Measurements from ENCODE around the gene CNTROB. TPM values are rescaled to one million over a fixed set of nuclear protein-coding genes. Genes with fewer than 3 reads are reported as not detected.

CNTROB gene
- 10 to 100 TPM; 61.0 to 62.6 TPM for total RNA-seq

- ATAC-seq (replicated peaks in 1 of 2) (peak; percentile 96 to 97), DNase-seq (peak; percentile 100)
- Mint-ChIP-seq H3K27ac (peak within 1 kb of the TSS; percentile 72), H3K36me3 (ENCODE audit: insufficient read depth in 2 of 2) (peaks cover 7% of the 10 kb centered on the region in 2 donors), H3K4me1 (ENCODE audit: low read depth) (peaks cover 52% of the 10 kb centered on the region), H3K4me3 (peak within 1 kb of the TSS; percentile 87 to 96), H3K9me3 (no peaks in the 10 kb centered on the region), H3K27me3 (ENCODE audit: low read depth) (no peaks in the 10 kb centered on the region)
Measured at GRCh38 chr17:7931709-7932482, at the start of gene CNTROB, which contains the start of gene TRAPPC1. Gene CNTROB (plus strand): TSS chr17:7932206. CDS start chr17:7933080, 874 bp downstream. Gene TRAPPC1 (minus strand): TSS chr17:7931946. CDS start chr17:7931829, 117 bp downstream.

DNA sequence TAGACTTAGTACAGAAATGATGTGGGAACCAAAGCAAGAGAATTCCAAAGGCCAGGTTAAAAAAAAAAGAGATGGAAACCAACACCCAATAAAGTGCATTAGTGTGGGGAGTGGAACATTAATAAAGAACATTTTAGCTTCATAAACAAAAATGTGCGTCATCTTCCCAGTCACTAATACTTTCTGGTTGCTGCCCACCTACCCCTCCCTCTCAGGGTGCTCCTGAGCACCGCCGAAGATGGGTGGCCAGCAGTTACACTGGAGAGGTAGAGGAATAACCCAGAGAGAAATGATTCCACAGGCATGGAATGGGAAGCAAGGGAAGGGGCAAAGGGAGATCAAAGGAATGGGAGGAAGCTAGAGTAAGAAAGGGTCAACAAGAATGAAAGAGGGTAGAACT is 49.4 kb upstream of the CNTROB start:
- no peaks in the 10 kb centered on the region for H3K27me3 Mint-ChIP-seq (ENCODE audit: low read depth)
- ATAC-seq (replicated peaks in 1 of 2) (no peak), DNase-seq (no peak)
- no peaks in the 10 kb centered on the region for H3K4me1 Mint-ChIP-seq (ENCODE audit: low read depth)
- H3K27ac Mint-ChIP-seq: no peak overlapping the region
- no peaks in the 10 kb centered on the region for H3K9me3 Mint-ChIP-seq
- no peak overlapping the region for H3K4me3 Mint-ChIP-seq
- peaks cover 2 to 3% of the 10 kb centered on the region in 2 donors for H3K36me3 Mint-ChIP-seq (ENCODE audit: insufficient read depth in 2 of 2)

DNA sequence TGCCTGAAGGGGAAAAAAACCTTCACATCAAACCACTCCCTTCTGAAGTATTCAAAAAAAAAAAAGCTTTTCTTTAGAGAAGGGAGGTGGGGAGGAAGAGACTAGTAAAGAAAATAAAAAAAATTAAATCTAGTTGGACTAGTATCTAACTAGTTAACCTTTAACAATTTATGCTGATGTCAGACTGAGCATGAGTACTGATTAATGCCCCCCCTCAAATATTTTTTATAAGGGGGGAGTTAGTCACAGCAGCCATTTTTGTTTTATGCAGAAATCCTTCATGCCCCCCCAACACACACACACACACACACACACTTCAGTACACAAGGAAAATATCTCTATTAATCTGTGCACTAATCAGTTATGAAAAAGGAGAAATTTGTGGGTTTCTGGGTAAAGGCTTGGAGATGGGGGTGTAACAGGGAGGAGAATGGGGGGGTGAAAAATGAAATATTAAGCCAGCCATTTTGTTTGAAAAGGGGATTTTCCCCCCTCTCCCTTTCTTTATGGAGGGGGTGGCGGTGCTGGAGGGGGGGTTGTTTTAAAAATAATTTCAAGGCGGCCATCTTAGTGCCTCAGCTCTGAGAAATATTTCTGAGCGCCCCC is 48.1 kb upstream of the CNTROB start:
- ATAC-seq (replicated peaks in 1 of 2) (no peak), DNase-seq (peak; percentile 13 to 31)
- Mint-ChIP-seq H3K27ac (peak overlapping the region; percentile 34), H3K36me3 (ENCODE audit: insufficient read depth in 2 of 2) (peaks cover 2 to 3% of the 10 kb centered on the region in 2 donors), H3K4me1 (ENCODE audit: low read depth) (no peaks in the 10 kb centered on the region), H3K27me3 (ENCODE audit: low read depth) (no peaks in the 10 kb centered on the region), H3K4me3 (peak overlapping the region; percentile 65 to 71), H3K9me3 (no peaks in the 10 kb centered on the region)

DNA sequence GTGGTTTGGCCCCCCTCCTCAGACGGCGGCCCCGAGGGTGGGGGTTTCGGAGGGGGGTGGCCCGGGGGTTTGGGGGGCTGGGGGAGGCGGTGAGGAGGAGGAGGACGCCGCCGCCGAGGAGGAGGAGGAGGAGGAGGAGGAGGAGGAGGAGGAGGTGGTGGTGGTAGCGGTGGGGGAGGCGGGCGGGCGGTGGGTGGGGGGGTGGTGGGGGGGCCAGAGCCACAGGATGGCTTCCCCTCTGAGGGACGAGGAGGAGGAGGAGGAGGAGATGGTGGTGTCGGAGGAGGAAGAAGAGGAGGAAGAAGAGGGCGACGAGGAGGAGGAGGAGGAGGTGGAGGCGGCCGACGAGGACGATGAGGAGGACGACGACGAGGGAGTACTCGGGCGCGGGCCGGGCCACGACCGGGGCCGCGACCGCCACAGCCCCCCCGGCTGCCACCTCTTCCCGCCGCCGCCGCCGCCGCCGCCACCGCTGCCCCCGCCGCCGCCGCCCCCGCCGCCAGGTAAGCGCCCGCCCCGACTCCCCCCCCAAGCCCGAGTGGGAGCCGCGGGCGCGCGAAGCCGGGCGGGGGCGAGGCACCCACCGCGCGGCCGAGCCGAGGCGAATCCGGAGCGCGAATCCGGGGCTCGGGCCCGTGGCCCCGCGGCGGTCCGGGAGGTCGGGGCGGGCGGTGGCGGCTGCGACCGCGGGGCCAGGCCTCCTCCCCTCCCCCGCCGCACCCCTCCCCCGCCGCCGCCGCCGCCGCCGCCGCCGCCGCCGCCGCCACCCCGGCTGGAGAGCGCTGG is 47.2 kb upstream of the CNTROB start:
- Mint-ChIP-seq H3K4me1 (ENCODE audit: low read depth) (no peaks in the 10 kb centered on the region), H3K9me3 (no peaks in the 10 kb centered on the region), H3K4me3 (peak overlapping the region; percentile 58 to 71), H3K36me3 (ENCODE audit: insufficient read depth in 2 of 2) (peaks cover 3 to 4% of the 10 kb centered on the region in 2 donors), H3K27ac (no peak overlapping the region), H3K27me3 (ENCODE audit: low read depth) (no peaks in the 10 kb centered on the region)
- ATAC-seq (replicated peaks in 1 of 2) (peak in 1 of 2 donors; percentile 1), DNase-seq (peak; percentile 36 to 42)

- H3K27me3 Mint-ChIP-seq (ENCODE audit: low read depth): no peaks in the 10 kb centered on the region
- DNase-seq (peak; percentile 66 to 69), ATAC-seq (replicated peaks in 1 of 2) (peak; percentile 21 to 22)
- H3K9me3 Mint-ChIP-seq: no peaks in the 10 kb centered on the region
- no peak overlapping the region for H3K4me3 Mint-ChIP-seq
- no peaks in the 10 kb centered on the region for H3K4me1 Mint-ChIP-seq (ENCODE audit: low read depth)
- no peak overlapping the region for H3K27ac Mint-ChIP-seq
- H3K36me3 Mint-ChIP-seq (ENCODE audit: insufficient read depth in 2 of 2): peaks cover 3 to 10% of the 10 kb centered on the region in 2 donors
Measured at GRCh38 chr17:7885367-7886226, 46.4 kb upstream of the CNTROB start.

DNA sequence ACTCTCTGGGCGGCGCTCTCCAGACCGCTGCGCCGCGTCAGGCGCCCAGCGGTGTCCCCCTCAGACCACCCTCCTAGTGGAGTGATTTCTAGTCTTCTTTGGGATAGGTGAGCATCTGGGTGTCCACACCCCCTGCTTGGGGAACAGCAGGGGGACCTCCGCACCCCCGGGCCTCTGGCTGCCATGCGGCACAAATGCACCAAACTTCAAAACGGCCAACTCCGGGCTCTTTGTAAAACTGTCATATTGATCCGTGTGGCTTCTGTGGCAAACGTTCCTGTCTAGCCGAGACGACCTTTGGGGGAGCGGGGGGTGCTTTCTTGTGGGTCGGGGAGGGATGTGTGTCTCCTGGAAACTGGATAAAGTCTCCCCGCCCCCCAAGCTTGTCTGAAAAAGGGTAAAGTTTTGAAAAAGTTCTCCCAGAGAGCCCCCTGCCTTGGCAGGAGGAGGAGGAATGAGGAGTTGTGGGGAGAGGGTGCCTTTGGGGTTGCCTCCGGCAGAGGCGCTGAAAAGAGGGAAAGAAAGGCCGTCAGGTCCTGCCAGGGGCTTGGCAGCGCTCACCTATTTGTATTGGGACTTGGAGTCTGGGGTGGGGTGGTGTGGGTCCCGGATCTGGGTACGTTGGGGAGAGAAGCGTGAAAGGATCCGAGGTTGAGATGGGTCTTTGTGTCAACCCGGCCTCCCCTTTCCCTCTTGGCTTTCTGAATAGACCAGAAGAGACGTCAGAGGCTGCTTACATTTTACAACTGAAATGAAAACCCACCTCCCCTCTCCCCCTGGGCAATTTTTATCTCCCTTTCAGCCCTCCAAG is 45.6 kb upstream of the CNTROB start:
- H3K4me1 Mint-ChIP-seq (ENCODE audit: low read depth): no peaks in the 10 kb centered on the region
- H3K27ac Mint-ChIP-seq: no peak overlapping the region
- no peaks in the 10 kb centered on the region for H3K27me3 Mint-ChIP-seq (ENCODE audit: low read depth)
- peak; percentile 20 to 32 for ATAC-seq (replicated peaks in 1 of 2)
- peaks cover 3 to 13% of the 10 kb centered on the region in 2 donors for H3K36me3 Mint-ChIP-seq (ENCODE audit: insufficient read depth in 2 of 2)
- no peak overlapping the region for H3K4me3 Mint-ChIP-seq
- peak; percentile 57 to 69 for DNase-seq
- H3K9me3 Mint-ChIP-seq: no peaks in the 10 kb centered on the region

GRCh38 chr17:7887038-7887481 is 44.9 kb upstream of the CNTROB start:
- no peak overlapping the region for H3K27ac Mint-ChIP-seq
- ATAC-seq (replicated peaks in 1 of 2) (no peak), DNase-seq (no peak)
- no peak overlapping the region for H3K4me3 Mint-ChIP-seq
- H3K36me3 Mint-ChIP-seq (ENCODE audit: insufficient read depth in 2 of 2): peaks cover 3 to 13% of the 10 kb centered on the region in 2 donors
- no peaks in the 10 kb centered on the region for H3K9me3 Mint-ChIP-seq
- H3K4me1 Mint-ChIP-seq (ENCODE audit: low read depth): no peaks in the 10 kb centered on the region
- H3K27me3 Mint-ChIP-seq (ENCODE audit: low read depth): no peaks in the 10 kb centered on the region

DNA sequence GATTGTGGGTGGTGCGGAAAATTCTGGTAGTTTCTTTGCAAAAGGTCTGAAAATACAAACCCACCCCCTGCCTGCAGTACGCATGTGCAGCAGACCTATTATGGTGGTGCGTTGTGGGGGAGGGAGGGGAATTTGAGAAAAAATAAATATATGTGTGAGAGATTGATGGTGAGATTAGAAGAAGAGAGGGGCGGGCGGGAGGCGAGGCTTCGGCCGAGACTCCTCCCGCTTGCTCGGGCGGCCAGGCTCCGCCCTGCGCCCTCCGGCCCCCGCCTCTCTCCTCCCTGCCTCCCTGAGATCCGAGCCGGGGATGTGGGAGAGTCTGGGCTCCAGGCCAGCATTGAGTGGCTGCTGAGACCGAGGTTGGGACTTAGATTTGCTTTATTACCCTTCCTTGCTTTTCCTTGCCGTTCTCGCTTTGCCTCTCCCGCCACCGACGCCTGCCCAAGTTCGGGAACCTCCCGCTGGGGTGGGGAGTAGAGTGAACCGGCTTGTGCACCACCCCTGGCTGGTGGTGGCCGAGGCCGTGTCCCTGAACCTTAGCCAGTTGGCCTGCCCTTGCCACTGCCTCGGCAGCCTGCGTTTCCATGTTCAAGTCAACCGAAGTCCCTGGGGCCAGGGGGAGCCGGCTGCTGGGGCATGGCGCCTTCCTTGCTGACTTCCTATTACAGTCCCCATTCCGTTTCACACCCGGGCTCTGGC is 44.4 kb upstream of the CNTROB start:
- peak; percentile 82 to 87 for DNase-seq

GRCh38 chr17:7888184-7888920 is 43.7 kb upstream of the CNTROB start, which contains the start of gene CHD3:
Gene CHD3 (plus strand): TSS chr17:7888789. CDS start chr17:7889001, 212 bp downstream.
- peak; percentile 22 to 24 for ATAC-seq (replicated peaks in 1 of 2)
- no peak within 1 kb of the TSS for H3K27ac Mint-ChIP-seq

More for the DNA sequence above, 44.4 kb upstream of the CNTROB start:
- Mint-ChIP-seq H3K27ac (no peak overlapping the region), H3K4me1 (ENCODE audit: low read depth) (no peaks in the 10 kb centered on the region), H3K27me3 (ENCODE audit: low read depth) (no peaks in the 10 kb centered on the region), H3K4me3 (no peak overlapping the region), H3K9me3 (no peaks in the 10 kb centered on the region), H3K36me3 (ENCODE audit: insufficient read depth in 2 of 2) (peaks cover 3 to 13% of the 10 kb centered on the region in 2 donors)
- ATAC-seq (replicated peaks in 1 of 2): peak; percentile 78 to 79

DNA sequence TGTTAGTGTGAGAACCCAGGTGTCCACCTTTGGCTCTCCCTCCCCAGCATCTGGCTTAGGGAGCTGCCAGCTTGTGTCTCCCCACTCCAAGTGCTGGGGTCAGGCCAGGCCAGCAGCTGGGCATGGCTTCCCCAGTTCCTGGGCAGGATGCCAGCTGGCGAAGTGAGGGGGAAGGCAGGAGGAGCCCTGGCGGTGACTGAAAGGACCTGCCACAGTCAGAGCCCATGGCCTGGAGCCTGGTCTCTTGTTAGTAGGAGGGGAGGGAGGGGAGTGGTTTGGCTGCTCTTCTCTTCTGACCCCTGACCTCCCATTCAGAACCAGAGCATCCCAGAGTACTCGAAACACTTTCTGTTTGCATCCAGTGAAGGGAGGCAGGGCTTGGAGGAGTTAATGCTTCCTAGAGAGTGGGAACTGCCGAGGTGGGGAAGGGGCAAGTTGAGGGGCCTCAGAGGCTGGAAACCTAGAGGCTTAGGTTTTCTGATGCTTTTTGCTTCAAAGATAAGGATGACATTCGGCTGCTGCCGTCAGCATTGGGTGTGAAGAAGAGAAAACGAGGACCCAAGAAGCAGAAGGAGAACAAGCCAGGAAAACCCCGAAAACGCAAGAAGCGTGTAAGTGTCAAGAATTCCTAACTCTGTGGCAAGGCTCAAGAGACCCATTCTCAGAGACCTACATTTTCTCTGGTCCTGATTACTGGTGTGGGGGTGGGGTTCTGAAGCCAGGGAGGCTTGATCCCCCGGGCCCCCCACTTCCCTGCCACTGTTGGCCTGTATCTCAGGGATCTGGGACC is 42.6 kb upstream of the CNTROB start:
- Mint-ChIP-seq H3K4me1 (ENCODE audit: low read depth) (peaks cover 4% of the 10 kb centered on the region), H3K9me3 (no peaks in the 10 kb centered on the region), H3K27ac (no peak overlapping the region), H3K4me3 (no peak overlapping the region), H3K36me3 (ENCODE audit: insufficient read depth in 2 of 2) (peaks cover 5 to 18% of the 10 kb centered on the region in 2 donors), H3K27me3 (ENCODE audit: low read depth) (no peaks in the 10 kb centered on the region)
- DNase-seq: peak; percentile 52 to 54
- ATAC-seq (replicated peaks in 1 of 2): no peak

More at GRCh38 chr17:7888184-7888920, 43.7 kb upstream of the CNTROB start, which contains the start of gene CHD3:
- Mint-ChIP-seq H3K27me3 (ENCODE audit: low read depth) (no peaks in the 10 kb centered on the region), H3K4me1 (ENCODE audit: low read depth) (no peaks in the 10 kb centered on the region), H3K36me3 (ENCODE audit: insufficient read depth in 2 of 2) (peaks cover 3 to 13% of the 10 kb centered on the region in 2 donors), H3K4me3 (no peak within 1 kb of the TSS), H3K9me3 (no peaks in the 10 kb centered on the region)
- DNase-seq: peak; percentile 61 to 65

Data from activated T-cell treated with anti-CD3 and anti-CD28 coated beads, Interleukin-2, amount 50 U/mL, for 72 hours (primary cell).